T1000 (cell line): ENCODE measurements around the gene PKLR.
"Not testable (repeated sequence)": the region's sequence is repeated elsewhere in the genome, so short reads cannot be mapped to it uniquely, and the experiment has no call there.

Experiments
- DNase-seq: peaks from one replicate; lab custom pipeline; 2025; ENCODE audit warnings: mixed read lengths; lab: John Stamatoyannopoulos, UW

PKLR gene

GRCh38 chr1:155301342-155301841 lies at the start of gene PKLR:
PKLR (minus strand) TSS chr1:155301438; CDS start chr1:155301395, 43 bp downstream.
- no peak for DNase-seq

DNA sequence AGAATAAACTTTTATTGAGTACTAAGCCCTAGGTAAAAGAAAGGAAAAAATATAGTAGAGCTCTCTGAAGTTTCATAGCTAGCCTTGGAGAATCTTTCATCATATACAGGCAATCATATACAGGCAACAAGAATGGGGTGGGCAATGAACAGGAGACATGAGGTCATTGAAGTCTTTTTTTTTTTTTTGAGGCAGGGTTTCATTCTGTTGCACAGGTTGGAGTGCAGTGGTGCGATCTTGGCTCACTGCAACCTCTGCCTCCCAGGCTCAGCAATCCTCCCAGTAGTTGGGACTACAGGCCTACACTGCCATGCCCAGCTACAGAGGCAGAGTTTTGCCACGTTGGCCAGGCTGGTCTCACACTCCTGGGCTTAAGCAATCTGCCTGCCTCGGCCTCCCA lies 41.6 kb upstream of the PKLR start:
- no peak for DNase-seq

- DNase-seq = no peak
Measured at GRCh38 chr1:155339515-155340097, 38.4 kb upstream of the PKLR start.

- DNase-seq = no peak
Measured at GRCh38 chr1:155334962-155335361, 33.7 kb upstream of the PKLR start.

DNA sequence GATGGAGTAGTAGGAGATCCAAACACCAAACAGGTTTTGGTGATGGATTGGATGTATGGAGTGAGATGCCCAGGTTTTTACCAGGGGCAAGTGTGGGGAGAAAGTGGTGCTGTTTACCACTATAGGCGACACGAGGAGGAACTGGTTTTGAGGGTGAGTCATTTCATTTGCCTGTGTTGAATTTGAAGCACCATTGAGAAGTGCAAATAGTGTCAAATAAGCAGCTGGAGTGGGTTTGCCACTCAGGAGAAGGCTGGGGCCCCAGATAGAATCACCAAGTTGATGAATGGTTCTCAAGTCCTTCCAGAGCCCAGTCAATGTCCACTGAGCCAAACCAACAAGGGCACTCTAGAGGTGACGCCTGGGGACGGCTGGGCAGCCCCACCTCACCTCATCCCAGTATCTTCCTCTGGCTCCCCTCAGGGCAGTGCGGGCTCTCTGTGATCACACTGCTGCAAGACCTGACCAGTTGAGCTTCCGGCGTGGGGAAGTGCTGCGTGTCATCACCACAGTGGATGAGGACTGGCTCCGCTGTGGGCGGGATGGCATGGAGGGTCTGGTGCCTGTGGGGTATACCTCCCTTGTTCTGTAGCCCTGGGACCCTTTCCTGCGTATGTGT lies 28.9 kb upstream of the PKLR start:
- no peak for DNase-seq

DNA sequence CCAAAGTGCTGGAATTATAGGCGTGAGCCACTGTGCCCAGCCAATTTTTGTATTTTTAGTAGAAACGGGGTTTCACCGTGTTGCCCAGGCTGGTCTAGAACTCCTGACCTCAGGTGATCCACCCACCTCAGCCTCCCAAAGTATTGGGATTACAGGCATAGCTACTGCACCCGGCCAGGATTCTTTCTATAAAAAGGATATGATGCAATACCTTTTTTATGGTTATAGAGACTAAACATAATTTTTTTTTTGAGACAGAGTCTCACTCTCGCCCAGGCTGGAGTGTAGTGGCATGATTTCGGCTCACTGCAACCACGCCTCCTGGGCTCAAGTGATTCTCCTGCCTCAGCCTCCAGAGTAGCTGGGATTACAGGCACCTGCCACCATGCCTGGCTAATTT lies 27.6 kb upstream of the PKLR start:
- DNase-seq = not testable (repeated sequence)

DNA sequence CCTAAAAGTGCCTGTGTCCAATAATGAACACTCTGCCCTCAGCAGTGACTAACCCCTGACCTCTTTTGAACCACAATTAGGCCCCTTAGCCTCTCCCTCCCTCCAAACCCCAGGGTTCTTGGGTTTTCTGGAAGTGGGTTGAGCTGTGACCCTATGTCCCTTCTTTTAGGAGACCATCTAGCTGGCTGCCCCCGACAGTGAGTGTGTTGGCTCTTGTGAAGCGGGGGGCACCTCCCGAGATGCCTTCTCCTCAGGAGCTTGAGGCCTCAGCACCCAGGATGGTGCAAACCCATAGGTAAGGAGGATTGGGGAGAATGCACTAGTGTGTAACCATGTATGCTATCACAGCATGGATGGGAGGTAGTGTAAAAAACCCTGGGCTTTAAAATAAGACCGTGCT lies 26.7 kb upstream of the PKLR start:
- no peak for DNase-seq

DNA sequence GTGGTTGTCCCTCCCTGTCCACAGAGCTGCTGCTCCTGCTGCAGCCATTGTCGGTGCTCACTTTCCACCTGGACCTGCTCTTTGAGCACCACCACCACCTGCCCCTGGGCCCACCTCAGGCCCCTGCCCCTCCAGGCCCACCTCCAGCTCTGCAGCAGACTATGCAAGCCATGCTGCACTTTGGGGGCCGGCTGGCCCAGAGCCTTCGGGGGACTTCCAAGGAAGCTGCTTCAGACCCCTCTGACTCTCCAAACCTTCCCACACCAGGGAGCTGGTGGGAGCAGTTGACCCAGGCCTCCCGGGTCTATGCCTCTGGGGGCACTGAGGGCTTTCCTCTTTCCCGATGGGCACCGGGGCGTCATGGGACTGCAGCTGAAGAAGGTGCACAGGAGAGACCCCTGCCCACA lies 25.4 kb upstream of the PKLR start:
- no peak for DNase-seq

DNA sequence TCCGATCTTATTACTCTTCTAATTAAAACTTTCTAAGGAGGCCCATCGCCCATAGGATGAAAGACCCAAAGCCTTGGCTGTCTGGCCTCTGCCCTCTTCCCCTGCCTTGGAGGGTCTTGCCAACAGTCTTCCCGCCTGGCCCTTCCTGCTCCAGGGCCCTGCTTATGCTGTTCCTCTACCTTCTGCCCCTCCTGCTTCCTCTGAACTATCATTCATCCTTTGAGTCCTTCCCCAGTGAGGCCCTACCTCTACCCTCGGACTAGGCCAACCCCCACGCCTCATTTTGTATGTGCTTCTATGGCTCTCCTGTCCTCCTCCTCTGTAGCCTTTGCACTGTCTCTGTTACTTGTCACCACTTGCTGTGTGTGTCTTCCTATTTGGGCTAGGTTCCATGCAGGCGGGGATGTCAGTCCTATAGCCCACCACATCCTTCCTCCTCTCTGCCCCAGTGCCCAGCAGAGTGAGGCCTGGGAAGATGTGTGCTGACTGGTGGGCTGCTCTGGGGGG lies 24.8 kb upstream of the PKLR start:
- DNase-seq = no peak

GRCh38 chr1:155325603-155325893 lies 24.3 kb upstream of the PKLR start:
- no peak for DNase-seq

DNA sequence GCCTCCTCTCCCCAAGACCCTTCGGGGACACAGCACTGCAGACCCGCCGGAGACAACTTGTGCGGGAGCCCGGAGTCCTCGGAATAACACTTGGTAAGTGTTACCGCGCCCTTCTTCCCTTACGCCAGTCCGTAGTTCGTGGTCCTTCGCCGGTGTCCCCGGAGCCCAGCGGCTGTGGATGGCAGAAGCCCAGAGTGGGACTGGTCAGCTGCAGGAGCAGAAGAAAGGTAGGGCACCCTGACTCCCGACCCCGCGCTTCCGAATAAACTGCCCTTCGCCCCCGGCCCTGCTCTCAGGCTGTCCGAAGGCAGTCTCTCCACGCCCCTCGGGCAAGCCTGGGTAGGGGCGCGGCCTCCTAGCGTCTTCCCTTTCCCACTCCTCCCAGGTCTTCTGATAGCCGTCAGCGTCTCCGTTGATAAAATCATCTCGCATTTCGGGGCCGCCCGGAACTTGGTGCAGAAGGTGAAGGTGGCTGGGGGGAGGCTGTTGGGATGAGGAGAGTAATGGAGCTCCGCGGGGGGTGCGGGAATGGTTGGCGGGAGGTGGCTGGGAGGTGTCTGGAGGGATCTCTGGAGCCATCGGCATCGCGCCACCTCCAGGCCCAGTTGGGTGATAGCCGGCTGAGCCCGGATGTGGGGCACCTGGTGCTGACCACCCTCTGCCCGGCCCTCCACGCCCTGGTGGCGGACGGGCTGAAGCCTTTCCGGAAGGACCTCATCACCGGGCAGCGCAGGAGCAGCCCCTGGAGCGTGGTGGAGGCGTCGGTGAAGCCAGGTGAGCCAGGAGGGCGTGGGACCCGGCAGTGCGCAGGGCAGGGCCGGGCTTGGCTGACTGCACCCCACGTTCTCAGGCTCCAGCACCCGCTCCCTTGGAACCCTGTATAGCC lies 23.7 kb upstream of the PKLR start:
- DNase-seq = peak; percentile 31

DNA sequence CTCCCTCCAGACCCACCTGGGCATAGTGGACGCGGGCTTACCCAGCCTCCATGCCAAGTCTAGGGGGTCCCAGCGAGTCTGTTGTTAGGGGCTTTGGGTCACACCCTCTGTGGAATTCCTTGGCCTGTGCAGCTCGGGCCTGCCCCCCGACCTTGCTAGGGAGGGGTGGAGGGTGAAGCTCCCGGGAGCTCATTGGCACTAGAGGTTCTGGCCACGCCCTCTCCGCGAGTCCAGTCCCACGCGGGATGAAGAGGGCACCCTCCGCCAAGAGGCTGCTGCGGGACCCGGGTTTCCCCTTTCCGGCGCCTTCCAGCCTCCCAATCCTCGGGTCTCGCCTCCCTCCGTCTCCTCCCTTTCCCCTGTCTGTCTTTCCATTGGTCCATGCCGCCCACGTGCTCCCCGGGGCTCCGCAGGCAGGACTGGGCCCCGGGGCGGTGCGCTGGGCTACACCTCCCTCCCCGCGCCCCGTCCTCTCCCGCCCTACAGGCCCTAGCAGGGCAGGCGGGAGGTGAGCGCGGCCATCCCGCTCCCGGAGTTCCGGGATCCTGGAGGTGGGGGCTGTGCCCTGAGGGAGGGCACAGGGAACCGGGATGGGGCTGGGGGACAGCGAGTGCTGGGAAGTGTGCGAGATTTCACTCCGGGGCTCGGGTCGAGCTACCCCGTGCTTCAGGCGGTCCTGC lies 22.9 kb upstream of the PKLR start:
- DNase-seq = peak; percentile 90

DNA sequence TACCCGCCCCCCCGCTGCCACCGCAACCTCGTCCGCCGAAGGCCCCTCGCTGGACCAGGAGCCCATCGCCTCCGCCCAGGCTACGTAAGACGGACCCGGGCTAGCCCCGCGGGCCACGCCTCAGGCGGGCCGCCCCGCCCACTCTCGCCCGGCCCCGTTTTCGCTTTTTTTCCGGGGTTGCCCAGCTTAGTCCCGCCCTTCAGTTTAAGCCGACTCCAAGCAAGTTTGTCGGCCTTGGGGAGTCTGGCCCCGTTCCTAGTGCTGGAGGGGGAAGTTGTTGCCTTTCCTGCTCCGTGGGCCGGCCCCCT lies 22.4 kb upstream of the PKLR start:
- DNase-seq = peak; percentile 68

DNA sequence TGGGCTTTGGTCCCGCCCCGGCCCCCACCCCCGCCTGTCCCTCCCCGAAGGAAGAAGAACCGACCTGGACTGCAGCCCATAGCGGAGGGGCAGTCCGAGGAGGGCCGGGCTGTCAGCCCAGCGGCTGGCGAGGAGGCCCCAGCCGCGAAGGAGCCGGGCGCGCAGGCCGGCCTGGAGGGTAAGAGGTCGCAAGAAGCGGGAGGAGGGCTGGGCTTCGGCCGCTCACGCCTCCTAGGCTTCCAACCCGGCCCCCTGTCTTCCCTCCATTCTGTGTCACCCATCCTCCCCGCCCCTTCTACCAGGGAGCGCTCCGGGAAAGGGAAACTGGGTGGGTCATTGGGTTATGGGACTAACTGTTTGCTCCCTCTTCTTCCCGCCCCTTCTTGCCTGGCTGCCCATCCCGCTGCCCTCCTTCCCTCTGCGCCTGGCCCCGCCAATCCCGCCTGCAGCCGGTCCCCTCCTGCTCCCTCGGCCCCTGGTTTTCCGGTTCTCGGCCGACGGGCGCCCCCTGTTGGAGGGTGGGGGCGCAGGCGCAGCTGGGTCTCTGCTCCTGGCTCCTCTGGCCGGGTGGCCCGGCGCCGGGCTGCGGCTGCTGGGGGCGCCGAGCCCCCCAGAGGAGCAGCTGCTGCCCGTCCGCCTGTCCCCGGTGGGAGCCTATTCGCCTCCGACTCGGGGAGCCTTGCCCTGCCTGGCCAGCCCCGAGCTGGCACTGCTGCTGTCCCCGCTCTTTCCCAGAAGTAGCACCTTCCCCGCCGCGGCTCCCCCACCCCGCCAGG lies 21.9 kb upstream of the PKLR start:
- DNase-seq = peak; percentile 90

- no peak for DNase-seq
Measured at GRCh38 chr1:155322571-155322952, 21.3 kb upstream of the PKLR start.

- DNase-seq = no peak
Measured at GRCh38 chr1:155321639-155322503, 20.6 kb upstream of the PKLR start.

GRCh38 chr1:155320661-155321617 lies 19.7 kb upstream of the PKLR start, which contains the start of gene RUSC1:
RUSC1 (plus strand) TSS chr1:155320894; CDS start chr1:155321774, 880 bp downstream.
- DNase-seq = peak; percentile 50

- DNase-seq = no peak
Measured at GRCh38 chr1:155320252-155320651, 19.0 kb upstream of the PKLR start.

DNA sequence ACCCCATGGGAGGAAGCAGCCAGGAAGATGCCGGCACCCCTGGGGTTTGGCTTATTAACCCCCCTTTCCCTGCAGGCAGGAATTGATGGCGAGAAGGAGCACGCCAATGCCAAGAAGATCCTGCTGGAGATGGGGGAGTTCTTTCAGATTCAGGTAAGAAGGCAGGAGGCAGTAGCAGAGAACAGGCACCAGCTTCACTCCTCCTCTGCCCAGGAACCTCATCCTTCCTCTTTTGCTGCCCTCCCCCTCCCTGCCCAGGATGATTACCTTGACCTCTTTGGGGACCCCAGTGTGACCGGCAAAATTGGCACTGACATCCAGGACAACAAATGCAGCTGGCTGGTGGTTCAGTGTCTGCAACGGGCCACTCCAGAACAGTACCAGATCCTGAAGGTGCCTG lies 18.3 kb upstream of the PKLR start:
- DNase-seq = no peak
